Activated naive CD4-positive, alpha-beta T cell treated with Interleukin-2 at 50 U/mL for 16 hours (primary cell): ENCODE measurements around the gene CLCNKB.
"Not testable (repeated sequence)": the region's sequence is repeated elsewhere in the genome, so short reads cannot be mapped to it uniquely, and the experiment has no call there.

Source experiments
- DNase-seq: peaks from one replicate; pipeline ENCODE4 v3.0.0-alpha.2; 2020

CLCNKB gene

GRCh38 chr1:16036461-16036860 lies 7.1 kb upstream of the CLCNKB start:
- not testable (repeated sequence) for DNase-seq

- no peak for DNase-seq
Observed at GRCh38 chr1:16038620-16038912, 5.0 kb upstream of the CLCNKB start.

GRCh38 chr1:16039871-16040270 lies 3.7 kb upstream of the CLCNKB start:
- DNase-seq: not testable (repeated sequence)

- no peak for DNase-seq
Observed at GRCh38 chr1:16041200-16041599, 2.4 kb upstream of the CLCNKB start.

GRCh38 chr1:16042096-16042495 lies 1.5 kb upstream of the CLCNKB start:
- no peak for DNase-seq

GRCh38 chr1:16042654-16043053 lies 928 bp upstream of the CLCNKB start:
- DNase-seq: not testable (repeated sequence)

- DNase-seq: no peak
Observed at GRCh38 chr1:16043950-16044349, 368 bp downstream of the CLCNKB start.

GRCh38 chr1:16046842-16047241 lies 3.3 kb downstream of the CLCNKB start:
- no peak for DNase-seq

GRCh38 chr1:16047791-16048475 lies 4.4 kb downstream of the CLCNKB start:
- DNase-seq: no peak

- DNase-seq: peak; percentile 11
Observed at GRCh38 chr1:16048573-16049189, 5.1 kb downstream of the CLCNKB start.

- no peak for DNase-seq
Observed at GRCh38 chr1:16050328-16050727, 6.7 kb downstream of the CLCNKB start.

- DNase-seq: no peak
Observed at GRCh38 chr1:16051039-16051438, 7.5 kb downstream of the CLCNKB start.

- DNase-seq: not testable (repeated sequence)
Observed at GRCh38 chr1:16051949-16052348, 8.4 kb downstream of the CLCNKB start.

GRCh38 chr1:16053781-16054502 lies 10.4 kb downstream of the CLCNKB start:
- no peak for DNase-seq

- DNase-seq: no peak
Observed at GRCh38 chr1:16054598-16055540, 11.3 kb downstream of the CLCNKB start.

GRCh38 chr1:16055613-16056520 lies 12.3 kb downstream of the CLCNKB start:
- peak; percentile 76 for DNase-seq

GRCh38 chr1:16056521-16056912 lies 12.9 kb downstream of the CLCNKB start:
- DNase-seq: not testable (repeated sequence)

- not testable (repeated sequence) for DNase-seq
Observed at GRCh38 chr1:16057314-16057915, 13.8 kb downstream of the CLCNKB start.

- not testable (repeated sequence) for DNase-seq
Observed at GRCh38 chr1:16058394-16059120, 15.0 kb downstream of the CLCNKB start.

GRCh38 chr1:16061266-16061665 lies 17.7 kb downstream of the CLCNKB start:
- DNase-seq: no peak
